ENCODE measurements around the gene SIAH2.

The SIAH2 gene

DNA sequence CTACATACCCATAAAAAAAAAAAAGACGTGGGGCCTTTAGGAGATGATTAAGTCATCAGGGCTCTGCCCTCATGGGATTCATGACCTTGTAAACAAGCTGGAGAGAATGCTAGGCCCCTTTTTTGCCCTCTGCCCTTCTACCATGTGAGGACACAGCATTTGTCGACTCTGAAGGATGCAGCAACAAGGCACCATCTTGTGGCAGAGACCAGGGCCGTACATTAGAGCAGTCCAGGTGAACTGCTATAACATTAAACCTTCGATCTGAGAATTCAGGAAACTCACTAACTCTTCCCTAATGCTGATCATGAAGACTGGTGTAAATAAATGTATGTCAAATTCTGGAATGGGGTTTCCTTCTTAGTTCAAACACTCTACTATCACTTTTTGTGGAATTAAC is 30.7 kb upstream of the SIAH2 start:
- H3K4me1 ChIP-seq (ENCODE audit: control insufficient read depth, insufficient read depth, low read length): peaks cover 11% of the 10 kb centered on the region
- no peak overlapping the region for H3K4me3 ChIP-seq (ENCODE audit: low read depth, low read length)
- H3K27ac ChIP-seq (ENCODE audit: low read depth, low read length): no peak overlapping the region
- H3K36me3 ChIP-seq (ENCODE audit: control insufficient read depth, insufficient read depth, low read length): no peaks in the 10 kb centered on the region
- no peaks in the 10 kb centered on the region for H3K9me3 ChIP-seq (ENCODE audit: control insufficient read depth, insufficient read depth, low read length)
- H3K9ac ChIP-seq (ENCODE audit: low read depth, low read length): no peak overlapping the region
- H3K27me3 ChIP-seq (ENCODE audit: control insufficient read depth, insufficient read depth, low read length): no peaks in the 10 kb centered on the region; the same call in 1 of the 2 replicates

DNA sequence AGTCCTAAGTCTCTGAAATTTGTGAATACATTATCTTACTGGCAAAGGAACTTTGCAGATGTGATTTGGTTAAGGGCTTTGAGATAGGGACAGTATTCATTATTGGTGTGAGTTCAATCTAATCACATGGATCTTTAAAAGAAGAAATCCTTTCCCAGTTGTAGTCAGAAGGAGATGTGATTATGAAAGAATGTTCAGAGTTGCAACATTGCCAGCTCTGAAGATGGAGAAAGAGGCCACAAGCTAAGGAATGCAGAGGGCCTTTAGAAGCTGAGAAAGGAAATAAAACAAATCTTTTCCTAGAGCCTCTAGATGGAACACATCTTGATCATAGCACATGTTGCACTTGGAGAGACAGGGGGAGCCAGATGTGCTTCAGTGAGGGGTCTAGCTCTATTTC is 27.7 kb upstream of the SIAH2 start:
- H3K4me3 ChIP-seq (ENCODE audit: low read depth, low read length): no peak overlapping the region
- H3K9me3 ChIP-seq (ENCODE audit: control insufficient read depth, insufficient read depth, low read length): no peaks in the 10 kb centered on the region
- no peaks in the 10 kb centered on the region; the same call in 1 of the 2 replicates for H3K27me3 ChIP-seq (ENCODE audit: control insufficient read depth, insufficient read depth, low read length)
- no peak overlapping the region for H3K9ac ChIP-seq (ENCODE audit: low read depth, low read length)
- no peaks in the 10 kb centered on the region for H3K4me1 ChIP-seq (ENCODE audit: control insufficient read depth, insufficient read depth, low read length)
- no peak overlapping the region for H3K27ac ChIP-seq (ENCODE audit: low read depth, low read length)
- no peaks in the 10 kb centered on the region for H3K36me3 ChIP-seq (ENCODE audit: control insufficient read depth, insufficient read depth, low read length)

DNA sequence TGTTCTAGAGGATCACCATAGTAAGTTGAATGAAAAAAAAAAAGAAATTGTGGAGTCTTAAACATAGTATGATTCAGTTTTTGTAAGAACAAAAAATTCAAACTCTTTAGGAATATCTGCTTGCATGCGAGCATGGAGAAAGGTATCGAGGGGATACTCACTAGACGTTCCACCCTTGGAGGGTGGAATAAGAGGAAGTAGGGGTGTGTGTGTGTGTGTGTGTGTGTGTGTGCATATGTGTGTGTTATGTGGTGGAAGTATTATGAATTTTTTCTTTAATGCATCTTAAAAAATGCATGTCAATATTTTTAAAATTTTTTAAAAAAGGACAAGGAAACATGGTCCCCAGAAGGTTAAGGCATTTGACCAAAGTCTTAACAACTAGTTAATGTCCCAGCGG is 26.5 kb upstream of the SIAH2 start:
- H3K4me1 ChIP-seq (ENCODE audit: control insufficient read depth, insufficient read depth, low read length): no peaks in the 10 kb centered on the region
- no peaks in the 10 kb centered on the region for H3K9me3 ChIP-seq (ENCODE audit: control insufficient read depth, insufficient read depth, low read length)
- H3K27me3 ChIP-seq (ENCODE audit: control insufficient read depth, insufficient read depth, low read length): no peaks in the 10 kb centered on the region; the same call in 1 of the 2 replicates
- no peaks in the 10 kb centered on the region for H3K36me3 ChIP-seq (ENCODE audit: control insufficient read depth, insufficient read depth, low read length)
- H3K27ac ChIP-seq (ENCODE audit: low read depth, low read length): no peak overlapping the region
- no peak overlapping the region for H3K4me3 ChIP-seq (ENCODE audit: low read depth, low read length)
- H3K9ac ChIP-seq (ENCODE audit: low read depth, low read length): no peak overlapping the region

DNA sequence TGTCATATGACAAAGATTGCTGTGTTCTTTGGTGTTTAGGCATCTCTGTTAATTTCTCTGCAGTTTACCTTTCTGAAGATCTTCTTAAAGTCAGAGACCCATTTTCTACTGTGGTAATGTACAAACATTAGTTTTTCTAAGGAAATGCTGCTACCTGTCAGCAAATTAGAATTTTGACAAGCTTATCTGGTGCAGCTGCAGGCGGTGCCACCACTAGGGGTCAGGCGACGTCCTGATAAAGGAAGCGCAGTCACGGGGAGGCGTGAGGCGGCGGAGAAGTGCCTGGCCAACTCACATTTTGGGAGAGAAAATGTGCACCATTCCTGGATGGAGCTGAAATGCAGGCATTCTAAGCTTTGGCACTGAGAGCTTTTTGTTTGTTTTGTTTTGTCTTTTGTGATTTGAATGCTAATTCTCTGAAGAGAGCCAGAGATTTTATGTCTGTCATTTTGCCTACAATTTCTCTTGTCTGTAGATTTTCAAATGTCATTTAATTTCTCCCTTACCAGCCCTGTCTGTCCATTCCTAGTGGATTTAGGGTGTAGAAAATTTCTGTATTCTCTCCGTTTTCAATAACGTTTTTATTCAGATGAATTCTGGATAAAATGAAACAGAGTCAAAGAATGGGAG is 24.9 kb upstream of the SIAH2 start:
- Histone ChIP-seq H3K27me3 (ENCODE audit: control insufficient read depth, insufficient read depth, low read length) (no peaks in the 10 kb centered on the region; the same call in 1 of the 2 replicates), H3K9me3 (ENCODE audit: control insufficient read depth, insufficient read depth, low read length) (no peaks in the 10 kb centered on the region), H3K4me1 (ENCODE audit: control insufficient read depth, insufficient read depth, low read length) (no peaks in the 10 kb centered on the region), H3K9ac (ENCODE audit: low read depth, low read length) (no peak overlapping the region), H3K36me3 (ENCODE audit: control insufficient read depth, insufficient read depth, low read length) (no peaks in the 10 kb centered on the region), H3K27ac (ENCODE audit: low read depth, low read length) (no peak overlapping the region), H3K4me3 (ENCODE audit: low read depth, low read length) (no peak overlapping the region)

DNA sequence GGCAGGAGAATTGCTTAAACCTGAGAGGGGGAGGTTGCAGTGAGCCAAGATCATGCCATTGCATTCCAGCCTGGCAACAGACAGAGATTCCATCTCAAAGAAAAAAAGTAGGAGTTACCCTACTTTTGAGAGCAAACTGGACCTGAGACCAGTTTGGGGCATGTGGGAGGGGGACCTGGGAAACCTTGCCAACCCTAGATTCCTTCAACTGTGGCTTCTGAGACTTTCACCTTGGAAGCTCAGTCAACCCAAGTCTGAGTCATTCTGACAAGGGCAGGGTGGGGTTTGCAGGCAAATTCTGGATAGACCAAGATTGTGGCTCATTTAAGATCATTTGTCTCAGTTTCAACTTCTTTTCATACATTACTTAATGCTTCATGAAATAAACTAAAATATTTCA is 23.8 kb upstream of the SIAH2 start:
- H3K9me3 ChIP-seq (ENCODE audit: control insufficient read depth, insufficient read depth, low read length): no peaks in the 10 kb centered on the region
- H3K27ac ChIP-seq (ENCODE audit: low read depth, low read length): no peak overlapping the region
- H3K4me3 ChIP-seq (ENCODE audit: low read depth, low read length): no peak overlapping the region
- no peaks in the 10 kb centered on the region for H3K36me3 ChIP-seq (ENCODE audit: control insufficient read depth, insufficient read depth, low read length)
- no peaks in the 10 kb centered on the region for H3K4me1 ChIP-seq (ENCODE audit: control insufficient read depth, insufficient read depth, low read length)
- no peak overlapping the region for H3K9ac ChIP-seq (ENCODE audit: low read depth, low read length)
- H3K27me3 ChIP-seq (ENCODE audit: control insufficient read depth, insufficient read depth, low read length): no peaks in the 10 kb centered on the region; the same call in 1 of the 2 replicates

DNA sequence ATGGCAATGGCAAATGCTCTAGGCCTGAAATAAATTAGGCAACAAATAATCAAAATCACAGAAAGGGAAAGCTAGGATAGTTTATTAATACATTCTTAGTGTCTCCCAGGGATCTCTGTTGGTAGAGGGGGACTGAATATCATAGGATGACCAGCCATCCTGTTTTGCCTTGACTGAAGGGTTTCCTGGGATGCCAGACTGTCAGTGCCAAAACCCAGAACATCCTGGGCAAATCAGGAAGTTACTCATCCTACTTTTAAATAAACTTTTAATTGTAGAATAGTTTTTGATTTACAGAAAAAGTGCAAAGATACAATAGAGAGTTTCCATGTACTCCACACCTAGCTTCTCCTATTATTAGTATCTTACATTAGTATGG is 21.8 kb upstream of the SIAH2 start:
- Histone ChIP-seq H3K9ac (ENCODE audit: low read depth, low read length) (no peak overlapping the region), H3K4me3 (ENCODE audit: low read depth, low read length) (no peak overlapping the region), H3K9me3 (ENCODE audit: control insufficient read depth, insufficient read depth, low read length) (no peaks in the 10 kb centered on the region), H3K27ac (ENCODE audit: low read depth, low read length) (no peak overlapping the region), H3K4me1 (ENCODE audit: control insufficient read depth, insufficient read depth, low read length) (no peaks in the 10 kb centered on the region), H3K27me3 (ENCODE audit: control insufficient read depth, insufficient read depth, low read length) (no peaks in the 10 kb centered on the region), H3K36me3 (ENCODE audit: control insufficient read depth, insufficient read depth, low read length) (no peaks in the 10 kb centered on the region)

DNA sequence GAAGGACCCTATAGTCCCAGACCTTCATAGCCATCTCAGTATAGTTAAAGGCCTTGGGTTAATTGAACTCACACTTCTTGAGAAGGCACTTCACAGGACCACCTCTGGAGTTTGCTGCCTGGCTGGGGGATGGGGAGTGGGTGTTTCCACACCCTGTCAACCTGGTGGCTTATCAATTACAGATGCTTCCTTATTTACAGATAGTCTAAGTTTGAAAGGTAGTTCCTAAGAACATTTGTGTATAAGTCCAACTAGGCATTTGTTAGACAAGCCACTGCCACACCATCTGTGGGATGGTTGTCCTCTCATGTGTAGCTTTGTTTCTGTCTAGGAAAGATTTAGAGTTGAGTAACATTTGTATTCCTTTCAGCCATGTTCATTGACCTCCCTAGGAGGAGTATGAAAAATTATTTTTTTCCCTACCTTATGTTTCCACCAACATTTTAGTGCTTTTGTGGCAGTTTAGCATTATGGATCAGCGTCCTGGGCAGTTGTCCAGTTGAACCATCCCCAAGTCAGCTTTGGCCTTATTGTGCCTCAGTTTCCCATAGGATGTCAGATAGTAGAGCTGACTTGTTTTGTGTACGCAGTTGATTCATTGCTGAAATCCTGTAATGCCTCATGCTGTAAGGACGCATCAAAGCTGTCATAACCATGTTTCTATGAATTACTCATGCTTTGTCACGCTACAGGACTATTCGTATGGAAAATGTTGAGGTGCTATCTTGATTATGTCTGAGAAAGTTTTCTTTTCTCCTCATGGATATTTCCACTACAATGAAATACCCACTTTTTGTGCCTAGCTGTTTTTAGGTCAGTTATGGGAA is 21.2 kb upstream of the SIAH2 start:
- Histone ChIP-seq H3K27ac (ENCODE audit: low read depth, low read length) (no peak overlapping the region), H3K36me3 (ENCODE audit: control insufficient read depth, insufficient read depth, low read length) (no peaks in the 10 kb centered on the region), H3K4me1 (ENCODE audit: control insufficient read depth, insufficient read depth, low read length) (no peaks in the 10 kb centered on the region), H3K4me3 (ENCODE audit: low read depth, low read length) (no peak overlapping the region), H3K27me3 (ENCODE audit: control insufficient read depth, insufficient read depth, low read length) (no peaks in the 10 kb centered on the region), H3K9me3 (ENCODE audit: control insufficient read depth, insufficient read depth, low read length) (no peaks in the 10 kb centered on the region), H3K9ac (ENCODE audit: low read depth, low read length) (no peak overlapping the region)

DNA sequence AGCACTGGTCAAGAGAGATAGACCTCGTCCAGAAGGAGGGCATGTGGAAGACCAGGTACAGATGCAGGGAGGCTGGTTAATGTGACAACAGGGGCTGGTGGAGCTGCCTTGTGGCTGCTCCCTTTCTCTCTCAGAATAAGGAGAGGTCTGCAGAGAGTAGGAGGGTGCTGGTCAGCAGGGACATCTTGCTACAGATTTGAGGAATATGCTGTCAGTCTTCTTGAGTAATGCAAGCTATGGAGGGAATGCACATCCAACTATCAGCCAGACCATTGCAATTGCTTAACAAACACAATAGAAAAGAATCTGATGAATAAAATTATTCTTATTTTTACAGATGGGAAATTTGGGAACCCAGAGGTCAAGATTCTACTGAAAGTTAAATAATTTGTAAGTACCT is 20.3 kb upstream of the SIAH2 start:
- H3K27ac ChIP-seq (ENCODE audit: low read depth, low read length): no peak overlapping the region
- no peaks in the 10 kb centered on the region for H3K27me3 ChIP-seq (ENCODE audit: control insufficient read depth, insufficient read depth, low read length)
- H3K36me3 ChIP-seq (ENCODE audit: control insufficient read depth, insufficient read depth, low read length): no peaks in the 10 kb centered on the region

DNA sequence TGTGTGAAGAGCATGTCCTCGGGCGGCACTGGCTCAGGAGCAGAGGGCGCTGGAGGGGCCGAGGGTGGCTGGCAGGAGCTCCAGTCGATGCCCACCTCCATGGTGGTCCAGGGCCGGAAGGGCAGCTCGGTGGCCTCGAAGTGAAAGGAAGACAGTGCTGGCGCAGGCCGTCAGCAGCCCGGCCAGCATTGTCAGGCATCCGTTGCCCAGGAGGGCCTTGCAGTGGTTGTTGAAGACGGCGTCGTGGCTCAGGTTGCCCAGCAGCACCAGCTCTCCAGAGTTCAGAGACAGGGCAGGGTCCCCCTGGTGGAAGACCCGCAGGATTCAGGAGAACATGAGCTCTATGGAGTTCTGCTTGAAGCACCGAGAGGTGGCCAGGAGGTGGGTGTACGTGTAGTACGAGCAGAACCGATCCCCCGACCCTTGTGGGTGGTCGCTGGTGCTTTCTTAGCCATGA is 16.5 kb upstream of the SIAH2 start:
- H3K9ac ChIP-seq (ENCODE audit: low read depth, low read length): no peak overlapping the region
- H3K4me1 ChIP-seq (ENCODE audit: control insufficient read depth, insufficient read depth, low read length): no peaks in the 10 kb centered on the region
- H3K36me3 ChIP-seq (ENCODE audit: control insufficient read depth, insufficient read depth, low read length): no peaks in the 10 kb centered on the region
- no peaks in the 10 kb centered on the region for H3K27me3 ChIP-seq (ENCODE audit: control insufficient read depth, insufficient read depth, low read length)
- no peak overlapping the region for H3K4me3 ChIP-seq (ENCODE audit: low read depth, low read length)
- H3K27ac ChIP-seq (ENCODE audit: low read depth, low read length): no peak overlapping the region
- H3K9me3 ChIP-seq (ENCODE audit: control insufficient read depth, insufficient read depth, low read length): no peaks in the 10 kb centered on the region

More for the DNA sequence above, 20.3 kb upstream of the SIAH2 start:
- Histone ChIP-seq H3K9me3 (ENCODE audit: control insufficient read depth, insufficient read depth, low read length) (no peaks in the 10 kb centered on the region), H3K9ac (ENCODE audit: low read depth, low read length) (no peak overlapping the region), H3K4me3 (ENCODE audit: low read depth, low read length) (no peak overlapping the region), H3K4me1 (ENCODE audit: control insufficient read depth, insufficient read depth, low read length) (no peaks in the 10 kb centered on the region)

DNA sequence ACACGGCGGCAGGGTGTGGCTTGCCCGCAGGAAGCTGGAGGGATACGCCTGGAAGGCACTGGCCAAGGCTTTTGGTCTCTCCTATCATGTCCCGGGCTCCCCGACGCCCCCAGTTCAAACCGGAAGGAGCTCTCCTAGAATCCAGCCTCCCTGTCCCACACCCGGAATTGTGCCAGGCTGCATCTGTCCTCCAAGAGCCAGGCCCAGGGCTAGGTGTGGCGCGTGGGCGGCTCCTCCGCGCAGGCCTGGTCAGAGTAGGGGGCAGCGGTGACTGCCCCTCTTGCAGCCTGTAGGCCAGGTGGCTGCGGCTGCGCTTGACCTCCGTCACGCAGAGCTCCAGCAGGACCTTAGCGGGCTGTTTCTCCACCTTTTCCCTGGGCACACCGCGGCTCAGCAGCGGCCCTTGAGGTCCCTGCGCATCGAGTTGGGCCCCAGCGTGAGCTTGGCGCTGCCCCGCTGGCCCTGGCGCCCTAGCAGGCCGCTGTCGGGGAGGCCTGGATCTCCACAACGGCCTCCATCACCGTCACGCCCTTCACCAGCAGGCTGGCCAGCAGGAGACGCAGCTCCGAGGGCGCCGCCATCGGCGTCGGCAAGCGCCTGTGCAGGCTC is 15.9 kb upstream of the SIAH2 start:
- H3K4me3 ChIP-seq (ENCODE audit: low read depth, low read length): no peak overlapping the region
- H3K27ac ChIP-seq (ENCODE audit: low read depth, low read length): no peak overlapping the region
- H3K4me1 ChIP-seq (ENCODE audit: control insufficient read depth, insufficient read depth, low read length): no peaks in the 10 kb centered on the region
- H3K9me3 ChIP-seq (ENCODE audit: control insufficient read depth, insufficient read depth, low read length): no peaks in the 10 kb centered on the region
- no peak overlapping the region for H3K9ac ChIP-seq (ENCODE audit: low read depth, low read length)
- H3K36me3 ChIP-seq (ENCODE audit: control insufficient read depth, insufficient read depth, low read length): no peaks in the 10 kb centered on the region
- no peaks in the 10 kb centered on the region for H3K27me3 ChIP-seq (ENCODE audit: control insufficient read depth, insufficient read depth, low read length)

DNA sequence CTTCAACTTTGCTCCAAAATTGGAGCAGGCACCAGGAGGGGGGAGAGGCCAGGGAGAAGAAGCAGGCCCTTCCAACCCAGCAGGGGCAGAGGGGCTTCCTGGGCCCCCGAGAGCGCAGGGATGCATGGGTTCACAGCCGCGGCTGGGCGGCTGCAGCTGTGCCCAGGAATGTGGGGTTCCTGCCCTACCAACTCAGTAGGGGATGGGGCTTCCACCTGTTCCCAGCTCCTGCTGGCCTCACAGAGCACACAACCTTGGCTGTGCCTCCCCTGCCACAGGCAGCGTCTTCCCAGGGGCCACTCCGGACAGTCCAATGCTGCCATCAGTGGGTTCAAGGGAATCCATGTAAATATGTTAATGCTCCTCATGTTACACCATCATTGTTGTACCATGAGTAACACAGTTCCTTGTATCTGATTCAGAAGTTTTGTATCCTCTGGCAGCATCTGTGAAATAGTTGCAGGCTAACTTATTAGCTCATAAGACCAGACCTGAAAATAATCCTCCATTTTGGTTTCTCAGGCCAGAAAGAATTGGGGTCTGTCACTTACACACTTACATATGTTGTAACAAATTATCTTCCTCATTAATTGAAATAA is 12.1 kb upstream of the SIAH2 start:
- H3K4me1 ChIP-seq (ENCODE audit: control insufficient read depth, insufficient read depth, low read length): no peaks in the 10 kb centered on the region
- no peaks in the 10 kb centered on the region for H3K9me3 ChIP-seq (ENCODE audit: control insufficient read depth, insufficient read depth, low read length)
- H3K36me3 ChIP-seq (ENCODE audit: control insufficient read depth, insufficient read depth, low read length): no peaks in the 10 kb centered on the region
- H3K9ac ChIP-seq (ENCODE audit: low read depth, low read length): no peak overlapping the region
- no peak overlapping the region for H3K4me3 ChIP-seq (ENCODE audit: low read depth, low read length)
- no peak overlapping the region for H3K27ac ChIP-seq (ENCODE audit: low read depth, low read length)
- no peaks in the 10 kb centered on the region for H3K27me3 ChIP-seq (ENCODE audit: control insufficient read depth, insufficient read depth, low read length)
